ENCODE data around the gene SORBS2.

SORBS2 gene

DNA sequence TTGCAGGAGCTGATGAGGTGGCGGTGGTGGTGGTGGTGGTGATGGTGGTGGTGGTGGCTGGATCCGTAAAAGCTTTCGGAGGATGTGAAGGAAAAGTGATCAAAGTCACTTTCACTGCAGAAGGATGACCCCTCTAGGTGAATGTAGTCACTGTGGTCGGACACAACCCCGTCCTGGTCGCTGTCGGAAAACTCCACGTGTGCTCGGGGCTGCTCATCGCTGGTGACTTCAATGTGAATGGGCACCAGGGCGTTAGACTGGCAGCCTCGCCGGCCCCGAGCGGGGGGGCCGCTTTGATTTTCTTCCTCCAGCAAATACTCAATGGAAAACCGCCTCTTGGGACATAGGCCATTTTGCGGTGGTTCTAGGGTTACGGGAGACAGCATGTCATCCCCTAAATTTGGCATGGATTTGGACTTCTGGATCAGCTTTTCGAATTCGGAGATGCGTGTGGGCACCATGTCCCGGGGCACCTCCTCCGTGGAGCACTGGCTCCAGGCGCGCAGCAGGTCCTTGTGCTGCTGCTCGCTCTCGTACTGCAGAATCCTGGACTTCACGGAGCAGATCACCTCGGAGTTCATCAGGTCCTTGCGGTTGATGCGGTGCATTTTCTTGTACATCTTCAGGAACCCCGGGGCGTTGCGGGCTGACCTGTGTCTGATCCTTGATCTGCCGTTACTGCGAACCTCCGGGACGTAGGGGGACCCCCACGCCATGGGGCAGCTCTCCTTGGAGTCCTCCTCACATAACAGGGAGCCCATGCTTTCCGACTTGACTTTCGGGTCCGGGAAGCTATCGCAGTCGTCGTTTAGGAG, 188.3 kb downstream of the SORBS2 start:
- no peak for DNase-seq

DNA sequence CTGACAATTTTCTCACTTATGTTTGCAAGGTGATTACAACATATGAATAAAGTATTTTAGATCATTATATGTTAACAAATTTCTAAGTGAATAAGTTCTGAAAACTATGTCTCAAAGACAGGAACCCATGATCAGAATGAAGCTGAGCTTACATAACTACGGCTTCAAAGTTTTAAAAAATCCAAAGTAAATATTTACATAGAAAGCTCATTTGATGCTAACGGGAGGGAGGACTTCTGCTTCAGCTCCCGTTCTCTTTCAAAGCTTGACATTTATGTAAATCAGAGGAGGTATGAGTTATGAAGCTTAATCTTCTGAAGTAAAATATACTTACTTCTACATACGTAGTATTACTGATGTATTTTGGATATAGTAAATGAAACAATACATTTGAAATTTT, 203.8 kb downstream of the SORBS2 start:
- DNase-seq: no peak

DNA sequence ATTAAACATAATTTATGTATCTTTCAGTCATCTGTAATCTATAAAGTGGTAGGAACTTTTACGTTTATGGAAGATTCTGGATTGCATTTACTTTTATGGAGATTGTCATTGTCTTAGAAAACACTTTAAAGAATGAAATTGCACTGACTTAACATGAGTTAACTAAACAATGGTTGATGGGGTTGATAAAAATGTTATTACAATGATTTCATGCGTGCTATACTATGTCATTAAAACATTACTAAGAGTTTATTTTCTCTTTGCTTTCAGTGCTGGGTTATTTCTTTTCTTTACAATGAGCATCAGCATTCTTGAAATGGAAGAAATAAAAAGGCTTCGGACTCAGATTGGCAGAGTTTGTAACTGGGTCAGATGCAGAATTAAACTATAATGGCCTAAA, 209.6 kb downstream of the SORBS2 start:
- DNase-seq: no peak

- DNase-seq: no peak
Observed at GRCh38 chr4:185600801-185601434, 211.1 kb downstream of the SORBS2 start.

DNA sequence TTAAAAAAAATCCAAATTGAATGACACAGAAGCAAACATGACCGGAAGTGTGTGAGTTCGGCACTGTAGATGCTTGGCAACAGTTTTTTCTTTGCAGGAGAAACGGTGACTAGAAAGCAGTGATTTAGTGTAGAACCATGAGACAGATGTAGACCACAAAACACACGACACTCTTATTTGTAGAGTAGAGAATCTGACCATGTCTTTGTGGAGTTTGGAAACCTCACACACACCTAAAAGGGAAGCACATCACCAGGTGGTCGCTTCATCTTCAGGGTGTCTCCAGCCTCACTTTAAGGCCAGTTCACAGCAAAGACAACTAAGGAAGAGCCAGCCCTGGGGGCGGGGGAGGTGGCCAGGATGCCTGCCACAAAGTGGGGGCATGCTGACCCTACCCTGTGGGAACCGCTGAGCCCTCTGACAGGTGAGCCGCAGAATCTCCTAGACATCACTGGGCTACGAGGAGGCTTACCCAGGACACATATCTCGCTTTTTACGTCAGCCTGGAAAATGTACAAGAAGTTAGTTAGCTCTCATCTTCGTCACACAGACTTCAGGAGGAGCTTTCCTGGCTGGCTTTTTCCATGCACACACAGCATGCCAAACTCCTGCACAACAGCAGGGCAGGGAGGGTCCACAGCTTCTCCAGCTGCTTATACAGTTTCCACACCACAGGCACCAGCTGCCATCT, 212.3 kb downstream of the SORBS2 start:
- no peak for DNase-seq

GRCh38 chr4:185598846-185599552, 213.0 kb downstream of the SORBS2 start:
- DNase-seq: no peak

DNA sequence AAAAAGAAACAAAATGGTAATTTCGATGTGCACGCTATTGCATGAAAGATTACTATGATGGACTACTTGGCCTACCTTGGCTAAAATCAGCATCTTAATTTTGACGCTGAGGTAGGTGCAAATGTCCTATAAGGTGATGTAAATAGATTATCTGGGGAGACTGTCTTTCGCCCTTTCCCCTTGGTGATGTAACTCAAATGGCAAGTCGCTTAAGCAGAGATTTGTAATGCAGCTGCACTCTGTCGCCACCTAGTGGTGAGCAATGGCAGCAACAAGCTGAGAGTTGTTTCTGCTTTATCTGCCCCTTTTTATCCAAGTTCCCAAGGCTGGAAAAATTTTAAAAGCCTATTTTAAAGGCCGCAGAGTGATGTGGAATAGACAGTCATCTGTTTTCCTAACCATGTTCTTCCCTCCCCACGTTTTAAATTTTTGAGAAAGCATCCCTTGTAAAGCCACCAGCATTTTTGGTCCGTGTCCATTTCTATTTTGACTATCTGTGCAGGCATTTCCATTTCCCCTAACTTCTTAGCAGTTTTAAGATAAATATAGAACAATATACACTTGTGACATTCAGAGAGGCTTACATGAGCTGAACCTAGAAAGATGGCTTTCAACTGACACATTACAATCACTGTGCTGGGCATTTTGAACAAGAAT, 214.3 kb downstream of the SORBS2 start:
- peak; percentile 71 for DNase-seq

DNA sequence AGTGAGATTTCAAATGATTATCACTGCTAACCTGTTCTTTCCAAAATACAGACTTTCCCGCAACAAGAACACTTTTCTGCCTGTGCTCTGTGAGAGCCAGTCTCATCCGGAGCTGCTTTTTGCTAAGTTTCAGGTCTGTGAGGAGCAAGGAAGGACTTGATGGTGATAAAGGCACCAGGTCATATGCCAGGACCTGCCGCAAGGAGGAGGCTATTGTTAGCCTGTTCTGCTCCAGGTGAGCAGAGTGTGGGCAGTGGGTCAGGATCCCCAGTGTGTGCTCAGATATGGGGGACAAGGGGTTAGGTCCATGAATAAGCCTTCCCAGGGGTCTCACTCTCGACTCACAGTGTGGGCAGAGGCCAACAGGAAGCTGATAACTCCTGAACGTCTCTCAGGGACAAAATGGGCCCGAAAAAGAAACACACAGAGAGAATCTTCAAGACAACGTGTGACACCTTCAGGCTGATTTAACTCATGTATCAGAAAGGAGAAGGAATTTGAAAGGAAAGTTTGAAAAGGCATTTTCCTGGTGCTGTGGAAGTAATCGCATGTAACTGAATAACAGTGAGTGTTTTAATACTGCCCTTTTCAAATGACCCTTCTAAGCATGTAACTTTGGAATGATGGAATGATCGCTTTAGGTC, 219.0 kb downstream of the SORBS2 start:
- DNase-seq: no peak

DNA sequence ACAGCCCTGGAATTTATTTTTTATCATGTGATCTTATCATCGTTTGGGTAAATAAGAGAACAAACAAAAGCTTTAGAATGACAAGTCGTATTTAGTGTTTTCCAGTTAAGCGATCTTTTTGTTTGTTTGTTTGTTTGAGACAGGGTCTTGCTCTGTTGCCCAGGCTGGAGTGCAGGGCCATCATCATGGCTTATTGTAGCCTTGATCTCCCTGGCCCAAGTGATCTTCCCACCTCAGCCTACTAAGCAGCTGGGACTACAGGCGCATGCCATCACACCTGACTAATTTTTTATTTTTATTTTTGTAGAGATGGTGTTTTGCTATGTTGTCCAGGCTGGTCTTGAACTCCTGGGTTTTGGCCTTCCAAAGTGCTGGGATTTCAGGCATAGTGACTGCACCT, 219.6 kb downstream of the SORBS2 start:
- no peak for DNase-seq

- DNase-seq: no peak
Observed at GRCh38 chr4:185591679-185592141, 220.3 kb downstream of the SORBS2 start.

- DNase-seq: no peak
Observed at GRCh38 chr4:185590982-185591381, 221.0 kb downstream of the SORBS2 start.

GRCh38 chr4:185589067-185589836, 222.7 kb downstream of the SORBS2 start:
- no peak for DNase-seq

- DNase-seq: peak; percentile 68
Observed at GRCh38 chr4:185587427-185588161, 224.4 kb downstream of the SORBS2 start.

GRCh38 chr4:185587030-185587426, 225.0 kb downstream of the SORBS2 start:
- DNase-seq: no peak

- no peak for DNase-seq
Observed at GRCh38 chr4:185585211-185585610, 226.8 kb downstream of the SORBS2 start.

GRCh38 chr4:185583813-185584212, 228.2 kb downstream of the SORBS2 start:
- DNase-seq: no peak

GRCh38 chr4:185582651-185583400, 229.2 kb downstream of the SORBS2 start:
- DNase-seq: no peak

- no peak for DNase-seq
Observed at GRCh38 chr4:185580699-185581098, 231.3 kb downstream of the SORBS2 start.

GRCh38 chr4:185578284-185578683, 233.7 kb downstream of the SORBS2 start:
- no peak for DNase-seq

Data from activated CD4-positive, alpha-beta T cell treated with anti-CD3 and anti-CD28 coated beads, Interleukin-2, amount 50 U/mL, for 1 hour (primary cell).